A673 (cell line): ENCODE results near the gene EXOC3L4. TPM values are rescaled to one million over a fixed set of nuclear protein-coding genes. Genes with fewer than 3 reads are reported as not detected.

Experiments used
- BruUV-seq: library from RNA; stranded (reverse); fragments of 400-500 nt; replicated peaks from 2 replicates; lab custom pipeline; 2021; lab: Mats Ljungman, UMichigan
- CTCF ChIA-PET: fragments of 300-600 bp; sonication (Branson Sonifier 250); formaldehyde crosslinking; loops from one replicate; lab custom pipeline; 2022; ENCODE audit warnings: antibody characterized with exemption; lab: Charles Lee
- POLR2A ChIA-PET: fragments of 300-600 bp; sonication (Branson Sonifier 250); formaldehyde crosslinking; loops from one replicate; lab custom pipeline; 2022; ENCODE audit warnings: antibody characterized with exemption; ENCODE audit not compliant: low non-redundant PET; lab: Charles Lee
- DNase-seq: peaks from one replicate; pipeline ENCODE4 v3.0.0-alpha.2; 2015; ENCODE audit warnings: low spot score
- H3K27ac ChIP-seq: fragments of 200-600 bp; sonication (generic); 2 replicates; pipeline ENCODE4 v1.5.1; 2016; ENCODE audit warnings: mixed run types, low read depth, mild to moderate bottlenecking, mixed read lengths, antibody characterized with exemption, low read length; ENCODE audit not compliant: poor library complexity, severe bottlenecking
- H3K27me3 ChIP-seq: fragments of 200-600 bp; sonication (generic); replicated peaks from 2 replicates; pipeline ENCODE4 v1.6.1; 2017; ENCODE audit warnings: mixed run types, low read depth, mild to moderate bottlenecking, mixed read lengths, antibody characterized with exemption, low read length; ENCODE audit not compliant: insufficient read depth, poor library complexity
- H3K36me3 ChIP-seq: fragments of 200-600 bp; sonication (generic); 2 replicates; pipeline ENCODE4 v1.6.1; 2016; ENCODE audit warnings: mixed run types, mild to moderate bottlenecking, mixed read lengths, antibody characterized with exemption, low read length; ENCODE audit not compliant: insufficient read depth, poor library complexity, severe bottlenecking
- H3K4me1 ChIP-seq: fragments of 200-600 bp; sonication (generic); 2 replicates; pipeline ENCODE4 v1.6.1; 2017; ENCODE audit warnings: mixed run types, mild to moderate bottlenecking, mixed read lengths, antibody characterized with exemption, low read length; ENCODE audit not compliant: insufficient read depth, poor library complexity, severe bottlenecking
- H3K4me3 ChIP-seq: fragments of 200-600 bp; sonication (generic); 2 replicates; pipeline ENCODE4 v1.5.1; 2016; ENCODE audit warnings: low read depth, mixed run types, mild to moderate bottlenecking, mixed read lengths, low read length; ENCODE audit not compliant: poor library complexity, severe bottlenecking
- H3K9me3 ChIP-seq: fragments of 200-600 bp; sonication (generic); 2 replicates; pipeline ENCODE4 v1.6.1; 2016; ENCODE audit warnings: mixed run types, low read depth, mild to moderate bottlenecking, mixed read lengths, antibody characterized with exemption, low read length; ENCODE audit not compliant: poor library complexity, severe bottlenecking
- CTCF ChIP-seq: fragments of 300-800, 200-600 bp; sonication (generic); conservative IDR thresholded peaks from 2 replicates; pipeline ENCODE4 v1.5.1; 2017; ENCODE audit warnings: low read depth, mild to moderate bottlenecking, antibody characterized with exemption, low read length, moderate library complexity, mixed read lengths
- EZH2 ChIP-seq: fragments of 200-600 bp; sonication (generic); IDR thresholded peaks from 2 replicates; pipeline ENCODE4 v1.6.1; 2017; ENCODE audit warnings: borderline replicate concordance, low read depth, mild to moderate bottlenecking, mixed read lengths, antibody characterized with exemption, low read length; ENCODE audit not compliant: poor library complexity, severe bottlenecking
- intact Hi-C: fragments of 100-400 bp; cut with micrococcal nuclease; formaldehyde crosslinking; loops from one replicate; pipeline ENCODE4 v1.10.0; 2022; ENCODE audit not compliant: unreplicated experiment
- total RNA-seq: library from RNA; stranded (reverse); gene quantifications from 2 replicates; pipeline ENCODE4 v1.2.3, GENCODE V29; 2021

The EXOC3L4 gene
- total RNA-seq, 1 experiment from 2014 or later: not detected

- Histone ChIP-seq H3K4me1 (no peaks in the 10 kb centered on the region), H3K36me3 (no peaks in the 10 kb centered on the region), H3K27ac (no peak overlapping the region), H3K9me3 (no peaks in the 10 kb centered on the region), H3K4me3 (no peak overlapping the region), H3K27me3 (no peaks in the 10 kb centered on the region)
- no TSS peak for BruUV-seq
- no peak for DNase-seq
- POLR2A ChIA-PET: no interaction called here
- TF ChIP-seq EZH2 (no peak), CTCF (no peak)
- intact Hi-C loops: no loop called here
- CTCF ChIA-PET: no interaction called here
These were observed 51.7 kb downstream of the EXOC3L4 start for GRCh38 chr14:103146141-103146709.

- no TSS peak for BruUV-seq
- Histone ChIP-seq H3K36me3 (no peaks in the 10 kb centered on the region), H3K9me3 (no peaks in the 10 kb centered on the region), H3K4me1 (no peaks in the 10 kb centered on the region), H3K27ac (no peak overlapping the region), H3K27me3 (no peaks in the 10 kb centered on the region), H3K4me3 (no peak overlapping the region)
- TF ChIP-seq EZH2: no peak
- TF ChIP-seq CTCF: no peak
- POLR2A ChIA-PET: no interaction called here
- intact Hi-C loops: no loop called here
- CTCF ChIA-PET: interaction anchor here (0.6 kb wide), 1 partner anchor 33 kb away, joined by 4 read pairs; no protein-coding TSS in a partner anchor
- no peak for DNase-seq
These were observed 55.1 kb downstream of the EXOC3L4 start for GRCh38 chr14:103149351-103150237.

GRCh38 chr14:103151270-103151945 is 56.9 kb downstream of the EXOC3L4 start:
- intact Hi-C loops: no loop called here
- CTCF ChIA-PET: no interaction called here

More at GRCh38 chr14:103151270-103151945, 56.9 kb downstream of the EXOC3L4 start:
- no TSS peak for BruUV-seq
- TF ChIP-seq EZH2: no peak
- TF ChIP-seq CTCF: no peak
- POLR2A ChIA-PET: interaction anchor here (0.7 kb wide), 1 partner anchor 16 kb away, joined by 8 read pairs; no protein-coding TSS in a partner anchor
- Histone ChIP-seq H3K36me3 (no peaks in the 10 kb centered on the region), H3K27ac (no peak overlapping the region), H3K9me3 (no peaks in the 10 kb centered on the region), H3K27me3 (no peaks in the 10 kb centered on the region), H3K4me1 (no peaks in the 10 kb centered on the region), H3K4me3 (no peak overlapping the region)
- no peak for DNase-seq
